Psoas muscle (tissue), 8 donors: ENCODE data around the gene LCORL. TPM values are rescaled to one million over a fixed set of nuclear protein-coding genes. Genes with fewer than 3 reads are reported as not detected.

ENCODE experiments used
- ATAC-seq, 4 donors: fragments of 200-7000 bp; cut with Tn5 transposase; one replicate each; pipeline ENCODE4 v1.9.1; 2020; ENCODE audit warnings: moderate library complexity in 3 of 4, mild to moderate bottlenecking in 2 of 4
- DNase-seq, 2 donors: peaks; one replicate each; pipeline ENCODE4 v3.0.0-alpha.2; 2020
- H3K27ac ChIP-seq: fragments of 200-600 bp; one replicate; pipeline ENCODE4 v1.8.0; 2022
- H3K27me3 ChIP-seq, 3 donors: fragments of 200-600 bp in 1 of 3; one replicate each; pipeline versions ENCODE4 v1.6.1 to v1.8.0; 2013 to 2022; ENCODE audit warnings: low read length in 2 of 3, mild to moderate bottlenecking in 2 of 3, moderate library complexity in 1 of 3; ENCODE audit not compliant: insufficient read depth in 3 of 3
- H3K36me3 ChIP-seq, 2 donors: fragments of 200-600 bp in 1 of 2; one replicate each; pipeline versions ENCODE4 v1.6.1 to v1.8.0; 2013 to 2022; ENCODE audit warnings: low read depth in 1 of 2, mild to moderate bottlenecking in 1 of 2, moderate library complexity in 1 of 2; ENCODE audit not compliant: insufficient read depth in 1 of 2
- H3K4me1 ChIP-seq: fragments of 200-600 bp; one replicate; pipeline ENCODE4 v1.8.0; 2022
- H3K4me3 ChIP-seq: fragments of 200-600 bp; one replicate; pipeline ENCODE4 v1.8.0; 2022; ENCODE audit warnings: mild to moderate bottlenecking
- H3K9me3 ChIP-seq: fragments of 200-600 bp; one replicate; pipeline ENCODE4 v1.8.0; 2022
- CTCF ChIP-seq: fragments of 200-600 bp; IDR thresholded peaks from one replicate; pipeline ENCODE4 v1.8.0; 2022; ENCODE audit warnings: antibody characterized with exemption
- WGBS, 3 donors: extraction: QIAGEN DNeasy Blood & Tissue Kit; methylation state at CpG; one replicate each; pipeline versions ENCODE4 v1.1.6 to v1.1.7; 2013; 5-methylcytosine and 5-hydroxymethylcytosine counted together
- intact Hi-C, 2 donors: fragments of 100-400 bp; cut with DNase I; formaldehyde crosslinking; loops; one replicate each; pipeline versions ENCODE4 v1.11.0 to v1.14.2; 2022
- long read RNA-seq, 2 donors: library from polyadenylated mRNA; unstranded; transcript quantifications; one replicate each; pipeline ENCODE4 v2.0.0, GENCODE V29; 2021
- polyA plus RNA-seq, 3 donors: library from polyadenylated mRNA; stranded (reverse); fragments of 200-250 nt; gene quantifications; one replicate each; pipeline ENCODE4 v1.2.3, GENCODE V29; 2013
- total RNA-seq, 4 donors: library from RNA; stranded (reverse); fragmentation: NEBNext Ultra II Directional in 2 of 4; extraction: Animal tissue kit (Norgen Biotek cat#: 25700) in 2 of 4; gene quantifications; one replicate each; pipeline versions ENCODE4 v1.2.1 to v1.2.4, GENCODE V29; 2021 to 2023
- donor health status: healthy with polysubstance abuse.
- donor health status: DM: no; HTN: no; CAD: no; lungs with moderate emphysema.
- donor health status: Bipolar disorder and iron deficiency.
- donor health status: healthy.
- donor health status: DM: yes; HTN: yes; CAD: no.
- donor health status: DM: no; HTN: no; CAD: no.
- donor health status: DM: no; HTN: no; CAD: no.
- donor health status: DM: yes; HTN: yes; CAD: no.

LCORL gene
- 1 to 10 TPM; 5.3 to 7.5 (median 7.3) TPM for total RNA-seq
- 1 to 10 TPM; 2.1 to 4.6 (median 2.6) TPM for polyA plus RNA-seq
- long read RNA-seq, donor 1, full-length matches to known transcripts, result 2 of 4 reads
- long read RNA-seq, donor 1, partial matches to known transcripts, result 0 of 4 reads
- long read RNA-seq, donor 1, other reads (novel, unspliced or antisense), result 2 of 4 reads
- long read RNA-seq, donor 2, full-length matches to known transcripts, result 4 of 8 reads
- long read RNA-seq, donor 2, partial matches to known transcripts, result 3 of 8 reads
- long read RNA-seq, donor 2, other reads (novel, unspliced or antisense), result 1 of 8 reads

GRCh38 chr4:18021720-18022571 is at the start of gene LCORL:
TSS of gene LCORL (minus strand) at chr4:18021755. CDS start at chr4:18021751, 4 bp downstream.
- no peaks in the 10 kb centered on the region for H3K27me3 ChIP-seq
- peak within 1 kb of the TSS; percentile 92 for H3K4me3 ChIP-seq
- ATAC-seq (peak; percentile 93 to 95 (median 93)), DNase-seq (peak; percentile 92 to 96)
- 0 to 1% (median 1%) methylated on average over 49 to 71 of the region's 71 CpGs for WGBS, 3 donors
- H3K27ac ChIP-seq, result peak within 1 kb of the TSS; percentile 94
- H3K4me1 ChIP-seq, result peaks cover 15% of the 10 kb centered on the region
- no peaks in the 10 kb centered on the region for H3K9me3 ChIP-seq
- intact Hi-C loops, result loop anchor here (5.0 to 10.0 kb wide), 3 partner anchors 210 to 507 kb away; partner anchors contain the start of genes DCAF16 (in 2 of the 2), NCAPG (in 2 of the 2), CLRN2 (in 1 of the 2) and LAP3 (in 1 of the 2)
- TF ChIP-seq CTCF, result peak; percentile 22
- H3K36me3 ChIP-seq, result no peaks in the 10 kb centered on the region

GRCh38 chr4:18069810-18070209 is 48.3 kb upstream of the LCORL start:
- Histone ChIP-seq H3K36me3 (no peaks in the 10 kb centered on the region), H3K4me1 (no peaks in the 10 kb centered on the region), H3K27me3 (no peaks in the 10 kb centered on the region), H3K4me3 (no peak overlapping the region), H3K27ac (no peak overlapping the region), H3K9me3 (no peaks in the 10 kb centered on the region)
- WGBS, 3 donors, result 55 to 73% (median 61%) methylated on average over 4 of the region's 4 CpGs
- TF ChIP-seq CTCF, result no peak
- ATAC-seq, result no peak
- DNase-seq, result no peak
- intact Hi-C loops, result no loop called here

DNA sequence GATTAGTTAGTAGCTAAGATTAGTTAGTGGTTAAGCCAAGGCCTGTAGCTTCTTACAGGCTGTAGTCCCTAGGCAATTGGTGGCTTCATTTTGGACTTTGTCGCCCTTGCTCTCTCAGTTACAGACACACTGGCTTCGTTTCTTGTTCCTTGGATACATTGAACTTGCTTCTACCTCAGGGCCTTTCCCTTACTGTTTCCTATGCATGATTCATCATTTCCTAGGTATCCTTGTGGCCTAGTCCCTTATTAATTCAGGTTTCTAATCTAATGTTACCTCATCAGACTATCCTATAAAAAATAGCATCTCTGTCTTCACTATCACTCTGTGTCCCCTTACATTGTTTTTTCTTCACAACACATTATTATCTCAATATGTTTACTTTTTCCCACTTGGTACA is 45.5 kb upstream of the LCORL start:
- H3K4me3 ChIP-seq, result no peak overlapping the region
- no peak for TF ChIP-seq CTCF
- no peaks in the 10 kb centered on the region for H3K36me3 ChIP-seq
- no peak for DNase-seq
- intact Hi-C loops, result no loop called here
- ATAC-seq, result no peak
- no peak overlapping the region for H3K27ac ChIP-seq
- H3K9me3 ChIP-seq, result peaks cover 4% of the 10 kb centered on the region
- WGBS, 3 donors, result 79 to 86% (median 83%) methylated on average over 2 of the region's 2 CpGs
- H3K27me3 ChIP-seq, result no peaks in the 10 kb centered on the region
- H3K4me1 ChIP-seq, result no peaks in the 10 kb centered on the region

DNA sequence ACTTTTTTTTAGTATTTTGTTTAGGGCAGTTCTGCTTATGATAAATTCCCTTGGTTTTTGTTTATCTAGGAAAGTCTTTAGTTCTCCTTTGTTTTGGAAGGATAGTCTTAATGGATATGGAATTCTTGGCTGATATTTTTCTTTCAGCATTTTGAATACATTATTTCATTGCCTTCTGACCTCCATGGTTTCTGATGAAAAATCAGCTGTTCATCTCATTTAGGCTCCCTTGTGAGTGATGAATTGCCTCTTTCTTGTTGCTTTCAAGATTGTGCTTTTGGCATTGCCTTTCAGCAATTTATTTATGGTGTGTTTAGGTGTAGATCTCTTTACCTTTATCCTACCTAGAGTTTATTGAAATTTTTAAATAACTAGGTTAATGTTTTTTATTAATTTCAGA is 41.5 kb upstream of the LCORL start:
- no peaks in the 10 kb centered on the region for H3K27me3 ChIP-seq
- ATAC-seq (no peak), DNase-seq (no peak)
- H3K4me1 ChIP-seq, result no peaks in the 10 kb centered on the region
- TF ChIP-seq CTCF, result no peak
- H3K36me3 ChIP-seq, result no peaks in the 10 kb centered on the region
- H3K9me3 ChIP-seq, result peaks cover 4% of the 10 kb centered on the region
- no peak overlapping the region for H3K4me3 ChIP-seq
- intact Hi-C loops, result no loop called here
- no peak overlapping the region for H3K27ac ChIP-seq
